Memory B cell (primary cell): Measurements from ENCODE around the gene AKR1C8.
"Not testable (repeated sequence)": the region's sequence is repeated elsewhere in the genome, so short reads cannot be mapped to it uniquely, and the experiment has no call there.

ENCODE experiments used
- ATAC-seq: fragments of 150-1000 bp; cut with Tn5 transposase; 2 replicates; pipeline ENCODE4 v1.10.0; 2021; ENCODE audit warnings: low read depth, mild to moderate bottlenecking, moderate library complexity
- DNase-seq, 2 donors: peaks; one replicate each; pipeline ENCODE4 v3.0.0; 2022; ENCODE audit warnings: low spot score in 2 of 2
- H3K27ac Mint-ChIP-seq: one replicate; pipeline ENCODE4 v1.8.0; 2022; ENCODE audit warnings: mild to moderate bottlenecking, moderate library complexity, mixed read lengths
- H3K27me3 Mint-ChIP-seq: one replicate; pipeline ENCODE4 v1.8.0; 2022; ENCODE audit warnings: mixed read lengths
- H3K36me3 Mint-ChIP-seq: one replicate; pipeline ENCODE4 v1.8.0; 2022; ENCODE audit warnings: mild to moderate bottlenecking, mixed read lengths
- H3K4me1 Mint-ChIP-seq: one replicate; pipeline ENCODE4 v1.8.0; 2022; ENCODE audit warnings: mixed read lengths
- H3K4me3 Mint-ChIP-seq: one replicate; pipeline ENCODE4 v1.8.0; 2022; ENCODE audit warnings: mild to moderate bottlenecking, moderate library complexity, mixed read lengths
- H3K9me3 Mint-ChIP-seq: one replicate; pipeline ENCODE4 v1.8.0; 2022; ENCODE audit warnings: mixed read lengths

The AKR1C8 gene

GRCh38 chr10:5195727-5196374, 10.9 kb upstream of the AKR1C8 start:
- Mint-ChIP-seq H3K36me3 (no peaks in the 10 kb centered on the region), H3K4me3 (no peak overlapping the region), H3K9me3 (peaks cover 3% of the 10 kb centered on the region)

GRCh38 chr10:5194431-5194830, 9.5 kb upstream of the AKR1C8 start:
- H3K36me3 Mint-ChIP-seq: no peaks in the 10 kb centered on the region
- H3K9me3 Mint-ChIP-seq: peaks cover 3% of the 10 kb centered on the region
- ATAC-seq (no peak), DNase-seq (no peak)
- H3K4me1 Mint-ChIP-seq: no peaks in the 10 kb centered on the region
- no peak overlapping the region for H3K27ac Mint-ChIP-seq
- H3K27me3 Mint-ChIP-seq: no peaks in the 10 kb centered on the region
- no peak overlapping the region for H3K4me3 Mint-ChIP-seq

More at GRCh38 chr10:5195727-5196374, 10.9 kb upstream of the AKR1C8 start:
- Mint-ChIP-seq H3K27ac (no peak overlapping the region), H3K27me3 (no peaks in the 10 kb centered on the region), H3K4me1 (no peaks in the 10 kb centered on the region)
- ATAC-seq (no peak), DNase-seq (no peak)

GRCh38 chr10:5188358-5188757, 3.4 kb upstream of the AKR1C8 start:
- ATAC-seq (no peak), DNase-seq (no peak)
- no peaks in the 10 kb centered on the region for H3K36me3 Mint-ChIP-seq
- H3K4me1 Mint-ChIP-seq: no peaks in the 10 kb centered on the region
- H3K4me3 Mint-ChIP-seq: no peak overlapping the region
- H3K27ac Mint-ChIP-seq: no peak overlapping the region
- H3K9me3 Mint-ChIP-seq: no peaks in the 10 kb centered on the region
- peaks cover 3% of the 10 kb centered on the region for H3K27me3 Mint-ChIP-seq

GRCh38 chr10:5187867-5188266, 2.9 kb upstream of the AKR1C8 start:
- Mint-ChIP-seq H3K27ac (no peak overlapping the region), H3K4me1 (no peaks in the 10 kb centered on the region)

GRCh38 chr10:5183923-5184322, 1.0 kb downstream of the AKR1C8 start:
- no peak overlapping the region for H3K4me3 Mint-ChIP-seq
- no peak overlapping the region for H3K27ac Mint-ChIP-seq
- peaks cover 3% of the 10 kb centered on the region for H3K27me3 Mint-ChIP-seq
- peaks cover 2% of the 10 kb centered on the region for H3K9me3 Mint-ChIP-seq
- ATAC-seq (no peak), DNase-seq (no peak)
- no peaks in the 10 kb centered on the region for H3K4me1 Mint-ChIP-seq
- no peaks in the 10 kb centered on the region for H3K36me3 Mint-ChIP-seq

More at GRCh38 chr10:5187867-5188266, 2.9 kb upstream of the AKR1C8 start:
- H3K27me3 Mint-ChIP-seq: peaks cover 3% of the 10 kb centered on the region
- H3K4me3 Mint-ChIP-seq: no peak overlapping the region
- no peak for DNase-seq
- no peaks in the 10 kb centered on the region for H3K9me3 Mint-ChIP-seq
- H3K36me3 Mint-ChIP-seq: no peaks in the 10 kb centered on the region
- ATAC-seq: no peak

- H3K9me3 Mint-ChIP-seq: not testable (repeated sequence)
Observed at GRCh38 chr10:5180503-5180902, 4.4 kb downstream of the AKR1C8 start.

GRCh38 chr10:5175581-5175980, 9.4 kb downstream of the AKR1C8 start:
- H3K9me3 Mint-ChIP-seq, H3K4me3 Mint-ChIP-seq, H3K27ac Mint-ChIP-seq, H3K4me1 Mint-ChIP-seq, DNase-seq, H3K27me3 Mint-ChIP-seq, H3K36me3 Mint-ChIP-seq, ATAC-seq: not testable (repeated sequence)

More at GRCh38 chr10:5180503-5180902, 4.4 kb downstream of the AKR1C8 start:
- H3K4me3 Mint-ChIP-seq, ATAC-seq, DNase-seq, H3K27me3 Mint-ChIP-seq, H3K36me3 Mint-ChIP-seq, H3K4me1 Mint-ChIP-seq, H3K27ac Mint-ChIP-seq: not testable (repeated sequence)

GRCh38 chr10:5168897-5169420, 16.0 kb downstream of the AKR1C8 start:
- H3K27ac Mint-ChIP-seq: no peak overlapping the region
- DNase-seq (no peak), ATAC-seq (no peak)
- H3K9me3 Mint-ChIP-seq: peaks cover 6% of the 10 kb centered on the region
- H3K4me3 Mint-ChIP-seq: no peak overlapping the region
- no peaks in the 10 kb centered on the region for H3K36me3 Mint-ChIP-seq
- no peaks in the 10 kb centered on the region for H3K4me1 Mint-ChIP-seq
- H3K27me3 Mint-ChIP-seq: no peaks in the 10 kb centered on the region

GRCh38 chr10:5165738-5166137, 19.2 kb downstream of the AKR1C8 start:
- Mint-ChIP-seq H3K27me3 (no peaks in the 10 kb centered on the region), H3K27ac (no peak overlapping the region), H3K4me1 (no peaks in the 10 kb centered on the region), H3K4me3 (no peak overlapping the region), H3K9me3 (peaks cover 8% of the 10 kb centered on the region), H3K36me3 (no peaks in the 10 kb centered on the region)
- DNase-seq (no peak), ATAC-seq (no peak)

GRCh38 chr10:5163487-5163886, 21.5 kb downstream of the AKR1C8 start:
- H3K4me1 Mint-ChIP-seq: no peaks in the 10 kb centered on the region
- H3K36me3 Mint-ChIP-seq: no peaks in the 10 kb centered on the region
- ATAC-seq: no peak
- H3K27ac Mint-ChIP-seq: no peak overlapping the region
- no peak for DNase-seq
- H3K9me3 Mint-ChIP-seq: peaks cover 8% of the 10 kb centered on the region
- H3K27me3 Mint-ChIP-seq: no peaks in the 10 kb centered on the region
- H3K4me3 Mint-ChIP-seq: no peak overlapping the region

GRCh38 chr10:5159126-5159525, 25.8 kb downstream of the AKR1C8 start:
- DNase-seq: no peak

GRCh38 chr10:5157501-5157900, 27.4 kb downstream of the AKR1C8 start:
- Mint-ChIP-seq H3K4me3 (no peak overlapping the region), H3K36me3 (no peaks in the 10 kb centered on the region), H3K9me3 (peaks cover 4% of the 10 kb centered on the region), H3K27ac (no peak overlapping the region), H3K27me3 (no peaks in the 10 kb centered on the region), H3K4me1 (no peaks in the 10 kb centered on the region)
- ATAC-seq (no peak), DNase-seq (no peak)

More at GRCh38 chr10:5159126-5159525, 25.8 kb downstream of the AKR1C8 start:
- no peak for ATAC-seq
- no peaks in the 10 kb centered on the region for H3K27me3 Mint-ChIP-seq
- no peak overlapping the region for H3K4me3 Mint-ChIP-seq
- H3K9me3 Mint-ChIP-seq: peaks cover 3% of the 10 kb centered on the region
- no peaks in the 10 kb centered on the region for H3K4me1 Mint-ChIP-seq
- no peaks in the 10 kb centered on the region for H3K36me3 Mint-ChIP-seq
- H3K27ac Mint-ChIP-seq: no peak overlapping the region

- peaks cover 4% of the 10 kb centered on the region for H3K9me3 Mint-ChIP-seq
- no peak overlapping the region for H3K4me3 Mint-ChIP-seq
- no peaks in the 10 kb centered on the region for H3K4me1 Mint-ChIP-seq
- H3K27me3 Mint-ChIP-seq: no peaks in the 10 kb centered on the region
- DNase-seq (no peak), ATAC-seq (no peak)
- H3K27ac Mint-ChIP-seq: no peak overlapping the region
- no peaks in the 10 kb centered on the region for H3K36me3 Mint-ChIP-seq
Observed at GRCh38 chr10:5155951-5156350, 29.0 kb downstream of the AKR1C8 start.

GRCh38 chr10:5151076-5151475, 33.9 kb downstream of the AKR1C8 start:
- Mint-ChIP-seq H3K27ac (no peak overlapping the region), H3K36me3 (no peaks in the 10 kb centered on the region), H3K9me3 (peaks cover 6% of the 10 kb centered on the region), H3K4me1 (no peaks in the 10 kb centered on the region), H3K4me3 (no peak overlapping the region), H3K27me3 (no peaks in the 10 kb centered on the region)
- no peak for ATAC-seq
- no peak for DNase-seq

- Mint-ChIP-seq H3K36me3 (no peaks in the 10 kb centered on the region), H3K27me3 (no peaks in the 10 kb centered on the region), H3K9me3 (peaks cover 6% of the 10 kb centered on the region), H3K4me3 (no peak overlapping the region), H3K27ac (no peak overlapping the region), H3K4me1 (no peaks in the 10 kb centered on the region)
- DNase-seq (no peak), ATAC-seq (no peak)
Observed at GRCh38 chr10:5148678-5149032, 36.3 kb downstream of the AKR1C8 start.
